ENCODE results near the gene VSIR.

Gene VSIR

GRCh38 chr10:71773221-71773971, at the start of gene VSIR:
Gene VSIR (minus strand): TSS chr10:71773520. CDS start chr10:71773439, 81 bp downstream.
- no peak for FAIRE-seq

DNA sequence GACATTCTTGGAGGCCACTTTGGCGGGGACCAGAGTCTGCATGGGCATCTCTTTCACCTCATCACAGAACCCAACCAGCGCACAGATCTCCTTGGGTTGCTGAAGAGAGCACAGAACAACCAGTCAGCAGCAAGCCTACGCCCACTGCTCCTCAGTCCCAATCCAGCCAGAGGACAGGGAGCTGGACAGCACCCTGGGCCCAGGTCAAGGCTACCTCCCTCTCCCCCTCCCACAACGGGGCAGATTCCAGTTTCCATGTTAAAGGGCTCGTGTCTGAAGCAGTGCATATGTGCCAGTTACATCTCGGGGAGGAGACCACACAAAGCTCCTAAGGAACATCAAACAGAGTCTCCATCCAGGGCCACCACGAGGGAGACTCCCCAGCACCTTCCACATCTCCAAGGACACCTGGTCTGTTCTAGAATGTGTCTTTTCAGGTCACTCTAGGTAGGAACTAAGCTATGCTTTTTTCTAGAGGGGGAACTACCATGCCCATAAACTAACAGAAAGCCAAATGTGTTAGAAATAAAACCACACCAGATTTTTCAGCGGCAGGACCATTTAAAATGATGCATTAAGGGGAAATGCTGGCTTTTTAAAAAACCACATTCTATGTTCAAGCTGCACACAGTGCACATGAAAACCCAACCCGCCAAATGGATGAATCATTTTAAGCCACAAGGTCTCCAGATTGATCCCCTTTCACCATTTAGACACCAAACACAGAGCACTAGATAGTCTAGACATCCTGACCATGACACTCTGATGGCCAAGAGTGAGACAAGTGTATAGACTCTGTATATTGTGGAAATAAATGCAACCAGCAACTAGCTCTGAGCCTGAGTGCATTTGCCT, 48.8 kb upstream of the VSIR start:
- no peak for FAIRE-seq

GRCh38 chr10:71820966-71821365, 47.6 kb upstream of the VSIR start:
- no peak for FAIRE-seq

DNA sequence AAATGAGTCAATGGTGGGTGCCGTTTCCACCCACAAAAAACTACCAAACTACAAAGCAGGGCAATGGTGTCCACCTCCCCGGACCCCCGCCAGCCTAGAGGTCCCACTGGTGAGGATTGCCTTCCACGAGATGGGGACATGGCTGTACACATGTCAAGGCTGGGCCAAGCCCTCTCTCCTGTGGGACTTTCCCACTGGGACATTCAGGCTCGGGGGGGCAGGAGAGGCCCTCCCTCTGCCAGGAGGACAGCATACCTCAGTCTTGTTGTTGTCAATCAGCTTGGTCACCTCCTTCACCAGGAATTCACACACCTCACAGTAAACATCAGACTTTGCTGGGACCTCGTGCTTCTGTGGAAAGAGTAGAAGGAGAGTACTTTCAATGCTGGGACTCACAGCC, 46.7 kb upstream of the VSIR start:
- no peak for FAIRE-seq

DNA sequence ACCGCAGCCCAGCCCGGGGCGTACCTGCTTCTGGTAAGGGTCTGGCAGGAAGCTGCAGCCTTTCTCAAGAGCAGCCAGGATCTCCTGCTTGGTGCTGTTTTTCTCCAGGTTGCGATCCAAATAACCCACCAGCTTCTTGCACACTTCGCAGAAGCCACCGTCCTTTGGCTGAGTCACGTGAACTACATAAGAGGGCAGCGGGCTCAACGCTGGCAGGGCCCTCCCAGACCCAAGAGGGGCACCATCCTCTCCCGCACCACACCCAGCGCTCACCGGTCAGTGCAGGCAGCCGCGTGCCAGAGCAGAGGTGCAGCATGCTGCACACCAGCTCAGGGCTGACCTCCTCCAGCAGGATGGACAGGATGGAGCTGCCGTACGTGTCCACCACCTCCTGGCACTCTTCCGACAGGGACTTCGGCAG, 46.1 kb upstream of the VSIR start:
- no peak for FAIRE-seq

GRCh38 chr10:71818674-71819260, 45.4 kb upstream of the VSIR start:
- no peak for FAIRE-seq

DNA sequence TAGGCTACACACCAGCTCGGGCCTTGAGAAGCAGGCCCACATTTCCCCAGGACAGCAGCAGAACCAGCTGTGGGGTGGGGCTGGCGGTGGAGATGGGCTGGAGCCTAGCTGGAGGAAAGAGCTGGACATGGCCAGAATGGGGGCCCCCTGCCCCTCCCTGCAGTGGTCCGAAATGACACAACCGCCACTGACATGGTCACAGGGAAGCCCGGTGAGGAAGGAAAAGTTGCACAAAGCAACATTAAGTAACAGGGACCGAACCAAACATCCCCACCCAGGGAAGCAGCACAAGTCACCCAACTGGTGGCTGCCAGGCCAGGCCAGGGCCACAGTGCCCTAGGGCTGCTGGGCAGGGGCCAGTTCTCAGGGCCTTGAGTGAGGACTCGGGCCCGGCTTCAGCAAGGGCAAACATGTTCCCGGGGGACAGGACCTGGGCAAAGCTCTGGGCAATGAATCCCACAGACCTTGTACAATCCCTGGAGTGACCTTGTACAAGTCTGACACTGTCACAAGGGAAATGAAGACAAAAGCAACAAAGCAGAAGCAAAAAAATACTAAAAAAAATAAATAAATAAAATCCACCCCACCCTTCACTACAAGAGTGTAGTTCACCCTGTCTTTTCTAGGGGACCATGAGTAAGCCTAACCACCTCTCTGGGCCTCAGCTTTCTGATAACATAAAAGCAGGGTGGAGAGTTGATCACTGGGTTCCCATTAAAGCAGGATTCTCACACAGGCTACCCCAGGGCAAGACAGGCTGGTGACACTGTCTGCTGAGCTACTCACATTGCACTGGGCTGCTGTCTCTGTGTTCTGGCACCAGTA, 44.7 kb upstream of the VSIR start:
- no peak for FAIRE-seq

DNA sequence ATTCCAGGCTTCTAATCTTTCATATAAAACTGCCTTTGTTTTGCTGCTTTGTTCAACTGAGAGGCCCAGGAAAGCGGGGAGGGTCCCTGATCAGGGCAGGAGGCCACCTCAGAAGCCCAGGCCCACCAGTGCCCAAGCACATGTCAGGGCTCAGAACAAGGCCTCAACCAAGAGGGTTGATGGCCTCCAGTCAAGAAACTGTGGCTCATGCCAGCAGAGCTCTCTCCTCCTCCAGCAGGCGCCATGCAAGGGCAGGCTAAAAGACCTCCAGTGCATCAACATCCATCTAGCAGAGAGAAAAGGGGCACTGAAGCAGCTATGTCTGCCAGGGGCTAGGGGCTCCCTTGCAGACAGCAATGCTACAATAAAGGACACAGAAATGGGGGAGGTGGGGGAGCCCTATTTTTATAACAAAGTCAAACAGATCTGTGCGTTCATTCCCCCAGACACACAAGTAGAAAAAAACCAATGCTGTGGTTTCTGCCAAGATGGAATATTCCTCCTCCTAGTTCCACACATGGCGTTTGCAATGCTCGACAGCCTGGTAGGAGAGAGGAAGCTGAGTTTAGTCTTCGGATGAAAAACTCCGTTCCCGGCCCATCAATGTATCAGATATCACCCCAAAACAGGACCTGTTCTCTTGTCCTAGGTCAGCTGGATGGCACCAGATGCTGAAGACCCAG, 43.8 kb upstream of the VSIR start:
- no peak for FAIRE-seq

- no peak for FAIRE-seq
These were observed 43.1 kb upstream of the VSIR start for GRCh38 chr10:71816421-71816851.

DNA sequence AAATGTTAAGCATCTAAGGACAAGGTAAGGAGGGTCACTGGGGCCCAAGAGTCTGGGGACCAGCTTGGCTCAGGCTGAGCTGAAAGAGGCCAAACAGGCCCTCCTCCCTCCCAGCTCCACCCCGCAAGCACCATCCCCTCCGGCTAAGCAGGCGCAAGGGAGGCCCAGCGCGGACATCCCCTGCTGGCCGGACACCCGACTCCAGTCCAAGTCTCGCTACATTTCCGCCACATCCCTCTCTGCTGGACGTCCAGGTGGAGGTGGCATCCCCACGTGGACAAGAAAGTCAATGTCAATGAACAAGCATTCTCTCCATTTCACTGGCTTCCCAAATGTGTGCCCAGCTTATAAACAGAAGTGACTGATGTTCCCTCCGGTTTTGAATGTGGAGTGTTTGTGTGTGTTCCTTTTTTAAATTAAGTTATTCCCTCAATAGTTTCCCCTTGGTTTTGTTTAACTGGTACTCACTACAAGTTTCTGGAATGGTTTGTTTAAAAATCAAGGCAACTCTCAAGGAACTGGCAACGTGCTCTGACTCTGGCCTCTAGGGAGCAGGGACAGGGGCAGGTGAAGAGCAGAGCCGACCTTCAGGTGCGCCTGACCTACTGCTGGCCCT, 42.3 kb upstream of the VSIR start:
- no peak for FAIRE-seq

GRCh38 chr10:71814922-71815411, 41.6 kb upstream of the VSIR start:
- FAIRE-seq = no peak

DNA sequence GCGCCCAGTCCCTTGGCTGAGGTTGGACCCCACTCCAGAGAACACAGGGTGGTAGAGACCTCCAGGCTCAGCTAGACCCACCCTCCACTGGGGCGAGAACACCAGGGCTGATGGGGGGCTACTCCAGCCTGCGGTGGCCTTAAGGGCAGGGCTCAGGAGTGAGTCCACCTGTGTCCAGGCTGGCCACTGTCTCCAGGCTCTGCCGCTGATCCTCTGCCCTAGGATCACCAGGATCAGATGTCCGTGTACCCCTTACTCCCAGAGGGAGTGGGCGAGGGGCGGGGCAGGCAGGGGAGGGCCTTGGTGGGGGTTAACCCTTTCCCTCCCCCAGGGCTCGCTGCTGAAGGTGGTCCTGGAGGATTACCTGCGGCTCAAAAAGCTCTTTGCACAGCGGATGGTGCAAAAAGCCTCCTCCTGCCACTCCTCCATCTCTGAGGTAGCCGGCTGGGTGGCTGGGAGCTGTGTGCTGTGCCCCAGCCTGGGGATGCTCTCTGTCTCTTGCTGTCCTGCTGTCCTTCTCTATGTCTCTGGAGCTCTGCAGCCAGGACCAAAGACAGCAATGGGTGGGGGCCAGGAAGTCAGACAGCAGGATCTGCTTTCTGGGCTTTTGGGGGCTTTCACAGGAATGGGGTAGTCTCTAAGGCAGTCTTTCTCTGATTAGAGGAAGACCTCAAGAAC, 39.7 kb upstream of the VSIR start:
- FAIRE-seq = no peak

DNA sequence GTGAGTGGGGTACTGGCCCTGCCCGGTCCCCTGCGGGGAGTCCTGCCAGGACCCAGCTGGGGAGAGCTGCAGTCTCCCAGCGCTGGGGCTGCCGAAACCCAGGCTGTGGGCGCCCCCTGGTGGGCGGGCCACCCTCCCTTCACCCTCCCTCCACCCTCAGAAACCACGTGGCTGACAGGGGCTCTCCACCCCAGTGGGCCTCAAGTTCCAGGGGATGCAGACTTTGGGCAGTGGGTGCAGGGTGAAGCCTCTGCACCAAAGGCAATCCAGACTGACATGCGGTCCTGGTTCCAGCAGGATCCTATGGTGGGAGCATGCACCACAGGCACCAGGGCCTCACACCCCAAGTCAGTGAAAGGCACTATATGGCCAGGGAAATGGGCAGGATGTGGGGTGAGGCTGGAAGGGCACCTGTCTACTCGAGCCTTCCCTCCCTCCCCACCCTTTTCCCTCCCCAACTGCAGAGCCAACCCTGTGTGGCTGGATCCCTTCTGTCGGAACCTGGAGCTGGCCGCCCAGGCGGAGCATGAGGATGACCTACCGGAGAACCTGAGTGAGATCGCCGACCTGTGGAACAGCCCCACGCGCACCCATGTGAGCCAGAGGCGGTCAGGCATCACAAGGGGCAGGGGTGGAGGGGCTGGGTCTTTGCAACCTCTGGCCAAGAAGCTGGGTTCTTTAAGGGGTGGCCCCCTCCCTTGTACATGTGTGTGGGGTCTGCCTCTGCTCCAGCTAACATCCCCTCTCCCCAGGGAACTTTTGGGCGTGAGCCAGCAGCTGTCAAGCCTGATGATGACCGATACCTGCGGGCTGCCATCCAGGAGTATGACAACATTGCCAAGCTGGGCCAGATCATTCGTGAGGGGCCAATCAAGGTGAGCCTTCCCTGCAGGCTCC, 38.9 kb upstream of the VSIR start:
- no peak for FAIRE-seq

DNA sequence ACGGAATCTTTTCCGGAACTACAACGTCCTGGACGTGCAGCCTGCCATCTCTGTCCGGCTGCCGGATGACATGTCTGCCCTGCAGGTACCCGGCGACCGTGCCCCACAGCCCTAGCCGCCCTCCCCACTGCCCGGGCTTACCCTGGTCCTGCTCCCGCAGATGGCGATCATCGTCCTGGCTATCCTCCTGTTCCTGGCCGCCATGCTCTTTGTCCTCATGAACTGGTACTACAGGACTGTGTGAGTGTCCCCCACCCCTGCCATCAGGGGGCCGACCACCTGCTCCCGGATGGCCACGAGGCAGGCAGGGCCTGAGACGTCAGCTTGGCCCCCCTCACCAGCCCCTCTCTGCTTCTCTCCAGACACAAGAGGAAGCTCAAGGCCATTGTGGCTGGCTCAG, 38.0 kb upstream of the VSIR start:
- FAIRE-seq = no peak

DNA sequence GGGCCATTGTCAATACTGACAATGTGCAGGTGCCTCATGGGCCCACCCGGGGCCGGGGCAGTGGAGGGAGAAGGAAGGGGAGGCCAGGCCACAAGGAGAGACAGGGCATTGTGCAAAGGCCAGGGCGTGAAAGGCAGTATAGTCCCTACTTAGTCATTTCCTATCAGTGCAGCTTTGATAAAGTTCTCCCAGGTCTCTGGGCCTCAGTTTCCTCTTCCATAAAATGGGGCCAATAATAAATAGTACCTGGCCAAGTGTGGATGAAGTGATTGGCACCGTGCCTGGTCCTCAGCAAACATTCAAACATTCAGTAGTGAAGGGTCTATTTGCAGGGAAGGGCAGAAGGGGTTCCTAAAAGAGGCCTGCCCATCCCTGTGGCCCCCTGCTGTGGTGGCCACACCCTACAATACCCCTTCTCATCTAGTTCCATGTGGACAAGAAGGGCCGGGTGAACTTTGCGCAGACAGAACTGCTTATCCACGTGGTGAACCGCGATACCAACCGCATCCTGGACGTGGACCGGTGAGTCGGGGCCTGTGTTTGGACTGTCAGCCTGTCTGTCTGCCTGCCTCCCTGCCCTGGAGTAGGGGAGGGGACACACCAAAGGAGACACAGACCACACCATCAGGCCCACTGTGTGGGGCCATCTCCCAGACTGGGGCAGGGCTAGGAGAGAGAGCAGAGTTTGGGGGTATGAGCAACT, 36.9 kb upstream of the VSIR start:
- FAIRE-seq = no peak

DNA sequence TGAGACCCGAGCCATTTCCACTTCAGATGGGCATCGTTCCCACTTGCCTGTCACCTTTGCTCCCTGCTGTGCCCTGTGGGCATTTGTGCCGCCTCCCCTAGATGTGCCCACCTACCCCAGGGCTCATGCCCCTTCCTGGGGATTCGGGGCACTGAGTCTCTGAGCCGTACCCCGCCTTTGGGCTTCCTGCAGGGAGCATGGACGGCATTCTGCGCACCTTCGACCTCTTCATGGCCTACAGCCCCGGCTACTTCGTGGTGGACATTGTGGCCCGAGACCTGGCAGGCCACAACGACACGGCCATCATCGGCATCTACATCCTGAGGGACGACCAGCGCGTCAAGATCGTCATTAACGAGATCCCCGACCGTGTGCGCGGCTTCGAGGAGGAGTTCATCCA, 36.3 kb upstream of the VSIR start:
- FAIRE-seq = no peak

- no peak for FAIRE-seq
These were observed 34.5 kb upstream of the VSIR start for GRCh38 chr10:71807557-71808510.

Measured in TTC549 (cell line).